ENCODE results near the gene CHD2.

CHD2 gene

DNA sequence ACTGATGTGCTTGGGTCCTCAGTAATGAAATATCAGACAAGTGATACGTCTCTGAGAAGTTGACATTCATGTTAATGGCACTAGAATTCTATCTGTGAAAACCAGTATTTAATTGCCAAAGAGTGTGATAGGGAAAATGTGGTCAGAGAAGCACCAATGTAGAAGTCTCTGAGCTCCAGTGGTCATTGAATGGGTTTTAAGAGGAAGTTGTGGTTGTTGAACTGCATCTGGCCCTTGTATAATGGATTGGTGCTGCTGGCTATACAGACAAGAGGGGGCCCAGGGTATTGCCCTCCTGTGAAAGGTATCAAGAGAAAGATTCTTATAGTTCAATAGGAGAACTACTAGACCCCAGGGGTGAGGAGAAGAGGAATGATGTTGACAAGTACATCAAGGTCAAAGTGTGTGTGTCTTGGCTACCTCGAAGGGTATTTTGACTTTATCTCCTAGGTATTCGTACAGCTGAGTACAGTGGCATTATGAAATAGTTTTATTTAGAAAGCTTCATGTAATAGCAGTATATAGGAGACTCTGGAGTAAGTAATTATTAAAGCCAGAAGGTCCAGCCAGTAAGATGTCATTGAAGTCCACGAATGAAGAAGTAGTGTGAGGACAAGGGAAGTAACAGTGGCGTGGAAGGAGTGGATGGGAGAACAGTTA lies 47.1 kb downstream of the CHD2 start:
- Histone ChIP-seq H3K4me3 (IDR thresholded peaks at IDR 0.05; ENCODE audit: insufficient read depth, low read depth, low read length) (no peak overlapping the region), H3K27ac (no peak overlapping the region), H3K27me3 (ENCODE audit: insufficient read depth, low read depth) (no peaks in the 10 kb centered on the region), H3K79me2 (ENCODE audit: insufficient read depth, low read depth) (no peaks in the 10 kb centered on the region), H3K9ac (no peak overlapping the region), H2AFZ (ENCODE audit: low read depth) (no peak overlapping the region), H4K20me1 (ENCODE audit: insufficient read depth) (no peaks in the 10 kb centered on the region), H3K4me2 (no peak overlapping the region), H3K4me1 (ENCODE audit: low read depth, poor library complexity, severe bottlenecking) (no peaks in the 10 kb centered on the region), H3K36me3 (ENCODE audit: insufficient read depth) (peaks cover 53% of the 10 kb centered on the region)
- no peak for TF ChIP-seq CTCF (conservative IDR thresholded peaks at IDR 0.05; ENCODE audit: low read depth, low read length)

DNA sequence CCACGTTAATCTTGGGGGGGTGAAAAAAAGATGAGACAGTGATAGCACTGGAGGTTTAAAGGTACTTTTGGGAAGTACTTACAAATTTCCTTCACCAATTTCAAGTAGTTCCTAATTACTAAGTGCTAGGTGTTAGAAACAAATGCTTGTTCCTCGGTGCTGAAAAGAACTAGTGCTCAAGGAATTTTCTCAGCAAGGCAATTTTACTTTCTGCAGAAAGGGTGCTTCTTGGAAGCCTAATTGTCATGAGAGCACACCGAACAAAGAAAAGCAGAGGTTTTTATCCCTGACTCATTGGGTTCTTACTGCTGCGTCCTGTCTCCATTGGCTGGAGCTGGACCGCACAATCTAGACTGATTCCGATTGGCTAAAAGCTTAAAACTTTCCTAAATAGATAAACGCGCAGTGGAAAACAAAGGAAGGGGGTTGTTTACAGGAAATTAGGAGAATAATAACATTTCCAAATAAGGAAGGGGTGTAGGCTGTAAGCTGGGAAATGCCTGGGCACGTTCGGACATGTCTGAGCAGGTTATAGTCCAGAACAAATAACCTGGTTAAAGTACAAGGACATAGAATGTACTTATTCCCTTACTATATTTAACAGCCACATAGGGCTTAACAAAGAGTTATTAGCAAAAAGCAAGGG lies 49.6 kb downstream of the CHD2 start:
- H3K27me3 ChIP-seq (ENCODE audit: insufficient read depth, low read depth) = no peaks in the 10 kb centered on the region
- no peaks in the 10 kb centered on the region for H3K4me1 ChIP-seq (ENCODE audit: low read depth, poor library complexity, severe bottlenecking)
- H3K4me3 ChIP-seq (IDR thresholded peaks at IDR 0.05; ENCODE audit: insufficient read depth, low read depth, low read length) = no peak overlapping the region
- H3K4me2 ChIP-seq = no peak overlapping the region
- no peak overlapping the region for H2AFZ ChIP-seq (ENCODE audit: low read depth)
- H3K79me2 ChIP-seq (ENCODE audit: insufficient read depth, low read depth) = no peaks in the 10 kb centered on the region
- peaks cover 44% of the 10 kb centered on the region for H3K36me3 ChIP-seq (ENCODE audit: insufficient read depth)
- H3K27ac ChIP-seq = no peak overlapping the region
- no peaks in the 10 kb centered on the region for H4K20me1 ChIP-seq (ENCODE audit: insufficient read depth)
- TF ChIP-seq CTCF (conservative IDR thresholded peaks at IDR 0.05; ENCODE audit: low read depth, low read length) = no peak
- H3K9ac ChIP-seq = no peak overlapping the region

- TF ChIP-seq CTCF (conservative IDR thresholded peaks at IDR 0.05; ENCODE audit: low read depth, low read length) = no peak
- H3K79me2 ChIP-seq (ENCODE audit: insufficient read depth, low read depth) = no peaks in the 10 kb centered on the region
- no peak overlapping the region for H3K27ac ChIP-seq
Observed at GRCh38 chr15:92951800-92952457, 51.8 kb downstream of the CHD2 start.

DNA sequence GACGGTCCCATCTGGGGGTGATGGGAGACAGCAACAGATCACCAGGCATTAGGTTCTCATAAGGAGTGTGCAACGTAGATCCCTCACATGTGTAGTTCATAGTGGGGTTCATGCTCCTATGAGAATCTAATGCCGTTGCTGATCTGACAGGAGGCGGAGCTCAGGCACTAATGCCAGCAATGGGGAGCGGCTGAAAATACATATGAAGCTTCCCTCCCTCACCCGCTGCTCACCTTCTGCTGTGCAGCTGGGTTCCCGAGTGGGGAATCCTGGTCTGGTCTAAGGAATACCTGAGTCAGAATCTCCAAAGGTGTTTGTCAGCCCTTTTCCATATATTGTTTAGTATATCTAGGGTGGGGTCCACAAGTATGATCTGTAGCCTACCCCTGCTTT lies 52.3 kb downstream of the CHD2 start:
- Histone ChIP-seq H3K27ac (no peak overlapping the region), H3K4me2 (no peak overlapping the region), H3K4me3 (IDR thresholded peaks at IDR 0.05; ENCODE audit: insufficient read depth, low read depth, low read length) (no peak overlapping the region), H2AFZ (ENCODE audit: low read depth) (no peak overlapping the region), H3K79me2 (ENCODE audit: insufficient read depth, low read depth) (no peaks in the 10 kb centered on the region), H3K9ac (no peak overlapping the region), H3K36me3 (ENCODE audit: insufficient read depth) (peaks cover 42% of the 10 kb centered on the region), H3K27me3 (ENCODE audit: insufficient read depth, low read depth) (no peaks in the 10 kb centered on the region), H4K20me1 (ENCODE audit: insufficient read depth) (no peaks in the 10 kb centered on the region), H3K4me1 (ENCODE audit: low read depth, poor library complexity, severe bottlenecking) (no peaks in the 10 kb centered on the region)
- TF ChIP-seq CTCF (conservative IDR thresholded peaks at IDR 0.05; ENCODE audit: low read depth, low read length) = no peak

More at GRCh38 chr15:92951800-92952457, 51.8 kb downstream of the CHD2 start:
- H3K4me3 ChIP-seq (IDR thresholded peaks at IDR 0.05; ENCODE audit: insufficient read depth, low read depth, low read length) = no peak overlapping the region
- H2AFZ ChIP-seq (ENCODE audit: low read depth) = no peak overlapping the region
- H3K9ac ChIP-seq = no peak overlapping the region
- H3K4me1 ChIP-seq (ENCODE audit: low read depth, poor library complexity, severe bottlenecking) = no peaks in the 10 kb centered on the region
- no peaks in the 10 kb centered on the region for H3K27me3 ChIP-seq (ENCODE audit: insufficient read depth, low read depth)
- no peak overlapping the region for H3K4me2 ChIP-seq
- peaks cover 47% of the 10 kb centered on the region for H3K36me3 ChIP-seq (ENCODE audit: insufficient read depth)
- H4K20me1 ChIP-seq (ENCODE audit: insufficient read depth) = no peaks in the 10 kb centered on the region
